GM12865 (cell line): ENCODE results near the gene DCPS.
A peak's percentile ranks its signal among the peaks of the same experiment; 100 is the strongest.

Experiments used
- DNase-seq: peaks from one replicate; pipeline ENCODE4 v3.0.0; 2010; ENCODE audit warnings: low read depth
- H3K4me3 ChIP-seq: 2 replicates; pipeline ENCODE4 v1.5.1; 2011; ENCODE audit warnings: mild to moderate bottlenecking, low read depth, low read length, control low read depth
- TF ChIP-seq, protein P1 (sequence below): IDR thresholded peaks from 2 replicates; pipeline ENCODE4 v1.5.1; 2011; ENCODE audit warnings: low read length, control low read depth, low read depth, inconsistent platforms; ENCODE audit not compliant: insufficient read depth; ENCODE audit errors: missing control alignments

DCPS gene

DNA sequence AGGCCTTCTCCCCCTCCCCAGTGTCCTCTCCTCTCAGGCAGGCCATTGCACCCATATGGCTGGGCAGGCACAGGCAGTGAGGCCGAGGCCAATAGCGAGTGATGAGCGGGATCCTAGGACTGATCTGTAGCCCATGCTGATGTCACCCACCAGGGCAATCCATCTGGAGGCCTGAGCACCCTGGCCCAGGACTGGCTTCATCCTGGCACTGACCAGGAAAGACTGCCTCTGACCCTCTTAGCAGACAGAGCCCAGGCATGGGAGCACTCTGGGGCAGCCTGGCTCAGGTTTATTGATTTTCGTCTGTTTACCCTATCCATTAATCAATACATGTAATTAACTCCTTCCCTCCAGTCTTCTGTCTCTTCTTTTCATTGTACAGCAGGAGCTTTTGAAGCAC is 26.1 kb upstream of the DCPS start:
- no peak overlapping the region for H3K4me3 ChIP-seq
- no peak for DNase-seq
- TF ChIP-seq, protein P1, sequence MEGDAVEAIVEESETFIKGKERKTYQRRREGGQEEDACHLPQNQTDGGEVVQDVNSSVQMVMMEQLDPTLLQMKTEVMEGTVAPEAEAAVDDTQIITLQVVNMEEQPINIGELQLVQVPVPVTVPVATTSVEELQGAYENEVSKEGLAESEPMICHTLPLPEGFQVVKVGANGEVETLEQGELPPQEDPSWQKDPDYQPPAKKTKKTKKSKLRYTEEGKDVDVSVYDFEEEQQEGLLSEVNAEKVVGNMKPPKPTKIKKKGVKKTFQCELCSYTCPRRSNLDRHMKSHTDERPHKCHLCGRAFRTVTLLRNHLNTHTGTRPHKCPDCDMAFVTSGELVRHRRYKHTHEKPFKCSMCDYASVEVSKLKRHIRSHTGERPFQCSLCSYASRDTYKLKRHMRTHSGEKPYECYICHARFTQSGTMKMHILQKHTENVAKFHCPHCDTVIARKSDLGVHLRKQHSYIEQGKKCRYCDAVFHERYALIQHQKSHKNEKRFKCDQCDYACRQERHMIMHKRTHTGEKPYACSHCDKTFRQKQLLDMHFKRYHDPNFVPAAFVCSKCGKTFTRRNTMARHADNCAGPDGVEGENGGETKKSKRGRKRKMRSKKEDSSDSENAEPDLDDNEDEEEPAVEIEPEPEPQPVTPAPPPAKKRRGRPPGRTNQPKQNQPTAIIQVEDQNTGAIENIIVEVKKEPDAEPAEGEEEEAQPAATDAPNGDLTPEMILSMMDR: no peak

DNA sequence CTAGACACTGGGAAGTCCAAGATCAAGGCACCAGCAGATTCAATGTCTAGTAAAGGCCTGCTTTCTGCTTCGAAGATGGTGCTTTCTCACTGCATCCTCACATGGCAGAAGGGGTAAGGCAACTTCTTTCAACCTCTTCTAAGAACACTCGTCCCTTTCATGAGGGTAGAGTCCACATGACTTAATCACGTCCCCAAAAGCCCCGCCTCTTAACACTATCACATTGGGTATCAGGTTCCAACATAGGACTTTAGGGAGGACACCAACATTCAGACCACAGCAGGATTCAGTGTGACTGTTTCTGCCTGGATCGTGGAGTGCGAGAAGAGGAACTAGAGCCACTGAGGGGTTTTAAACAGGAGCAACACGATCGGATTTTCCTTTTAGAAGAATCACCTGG is 24.7 kb upstream of the DCPS start:
- DNase-seq: no peak
- TF ChIP-seq, protein P1: no peak
- H3K4me3 ChIP-seq: no peak overlapping the region

DNA sequence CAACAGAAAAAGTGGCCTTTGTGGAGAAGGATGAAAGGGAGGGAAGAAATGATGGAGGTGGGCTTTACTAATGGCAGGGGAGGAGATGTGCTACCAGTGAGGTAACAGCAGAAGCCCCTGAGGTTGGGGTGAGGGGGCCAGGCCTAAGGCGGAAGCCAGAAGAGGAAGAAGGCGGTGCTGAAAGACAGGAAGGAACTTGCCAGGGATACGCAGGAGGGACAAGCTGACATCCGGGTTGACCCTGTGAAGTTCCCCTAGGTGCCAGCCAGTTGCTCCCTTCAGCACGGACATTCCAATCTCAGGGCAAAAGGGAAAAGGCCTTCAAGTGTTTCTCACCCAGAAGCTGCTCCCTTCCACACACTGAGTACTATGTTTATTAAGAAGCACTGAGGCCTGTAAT is 23.3 kb upstream of the DCPS start:
- TF ChIP-seq, protein P1: no peak
- DNase-seq: no peak
- no peak overlapping the region for H3K4me3 ChIP-seq

DNA sequence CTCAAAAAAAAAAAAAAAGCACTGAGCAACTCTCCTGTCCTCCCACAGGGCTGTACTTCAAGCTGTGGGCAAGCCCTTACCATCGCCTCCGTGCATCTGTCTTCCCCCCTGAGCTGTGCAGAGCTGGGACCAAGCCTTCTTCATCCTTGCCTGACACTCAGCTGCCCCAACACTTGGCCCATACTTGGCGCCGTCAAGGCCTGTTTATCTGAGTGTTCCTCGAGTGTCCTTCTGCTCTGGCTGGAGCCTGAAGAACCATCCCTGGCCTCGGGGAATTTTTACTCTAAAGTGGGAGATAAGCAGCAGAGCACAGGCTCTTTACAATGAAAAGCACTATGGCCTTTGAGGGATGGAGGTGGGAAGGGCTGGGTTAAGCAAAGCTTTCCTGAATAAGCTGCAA is 22.6 kb upstream of the DCPS start:
- no peak for DNase-seq
- H3K4me3 ChIP-seq: no peak overlapping the region
- TF ChIP-seq, protein P1: no peak

DNA sequence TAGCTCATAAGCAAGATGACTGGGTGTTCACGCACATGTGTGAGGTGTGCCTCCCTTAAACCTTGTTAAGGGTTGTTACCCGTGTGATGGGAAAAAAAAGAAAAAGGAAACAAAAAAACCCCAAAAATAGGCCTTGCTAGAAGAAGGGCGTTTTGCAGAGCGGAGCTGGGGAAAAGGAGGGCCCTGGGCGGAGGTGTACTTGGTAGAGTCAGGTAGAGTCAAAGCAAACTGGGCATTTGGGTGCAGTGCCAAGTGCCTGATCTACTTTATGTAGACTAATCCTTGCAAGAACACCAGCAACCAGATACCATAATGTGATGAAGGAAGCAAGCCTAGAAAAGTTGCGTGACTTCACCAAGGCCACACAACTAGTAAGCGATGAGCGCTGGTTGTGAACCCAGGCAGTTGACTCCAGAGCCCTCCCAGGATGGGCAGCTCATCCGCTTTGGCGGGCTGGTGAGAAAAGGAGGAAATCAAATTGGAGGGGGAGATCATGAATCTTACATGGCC is 22.1 kb upstream of the DCPS start:
- no peak for DNase-seq
- no peak overlapping the region for H3K4me3 ChIP-seq
- TF ChIP-seq, protein P1: no peak

DNA sequence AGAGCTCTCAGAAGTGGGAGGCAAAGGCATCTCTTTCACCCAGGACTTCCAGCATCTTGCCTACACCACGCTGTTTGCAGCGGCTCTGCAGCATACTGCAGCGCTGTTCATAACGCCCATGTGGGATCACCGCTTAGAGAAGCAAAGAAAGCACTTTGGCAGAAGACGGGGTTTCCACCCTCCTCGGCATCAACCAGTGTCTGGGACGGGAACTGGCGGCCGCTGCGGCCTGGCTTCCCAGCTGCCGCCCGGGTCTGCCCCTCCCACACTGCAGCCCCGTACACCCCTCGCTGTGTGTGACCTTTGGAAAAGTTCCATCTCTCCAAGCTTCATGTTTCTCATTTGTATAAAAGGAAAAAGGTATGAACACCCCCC is 21.5 kb upstream of the DCPS start:
- H3K4me3 ChIP-seq: peak overlapping the region; percentile 71
- TF ChIP-seq, protein P1: no peak
- peak; percentile 41 for DNase-seq
